ENCODE data around the gene PABPC4L.

GRCh38 chr4:134178706-134179105 lies 22.9 kb downstream of the PABPC4L start:
- TF ChIP-seq POLR2A (IDR thresholded peaks at IDR 0.05; ENCODE audit: low read length) (no peak), GATA1 (IDR thresholded peaks at IDR 0.05; ENCODE audit: low read depth, low read length) (no peak)

Measured in erythroblast (primary cell).